GM20000 (cell line): Measurements from ENCODE around the gene CSF3R.

Experiments
- DNase-seq: peaks from one replicate; pipeline ENCODE4 v3.0.0; 2012; ENCODE audit warnings: low spot score
- TF ChIP-seq, protein P1 (sequence below): IDR thresholded peaks from 2 replicates; pipeline ENCODE4 v1.5.1; 2012; ENCODE audit warnings: mild to moderate bottlenecking, control low read depth; ENCODE audit errors: extremely low read depth, missing control alignments

CSF3R gene

GRCh38 chr1:36448530-36449056 lies 34.1 kb downstream of the CSF3R start:
- DNase-seq: no peak
- TF ChIP-seq, protein P1, sequence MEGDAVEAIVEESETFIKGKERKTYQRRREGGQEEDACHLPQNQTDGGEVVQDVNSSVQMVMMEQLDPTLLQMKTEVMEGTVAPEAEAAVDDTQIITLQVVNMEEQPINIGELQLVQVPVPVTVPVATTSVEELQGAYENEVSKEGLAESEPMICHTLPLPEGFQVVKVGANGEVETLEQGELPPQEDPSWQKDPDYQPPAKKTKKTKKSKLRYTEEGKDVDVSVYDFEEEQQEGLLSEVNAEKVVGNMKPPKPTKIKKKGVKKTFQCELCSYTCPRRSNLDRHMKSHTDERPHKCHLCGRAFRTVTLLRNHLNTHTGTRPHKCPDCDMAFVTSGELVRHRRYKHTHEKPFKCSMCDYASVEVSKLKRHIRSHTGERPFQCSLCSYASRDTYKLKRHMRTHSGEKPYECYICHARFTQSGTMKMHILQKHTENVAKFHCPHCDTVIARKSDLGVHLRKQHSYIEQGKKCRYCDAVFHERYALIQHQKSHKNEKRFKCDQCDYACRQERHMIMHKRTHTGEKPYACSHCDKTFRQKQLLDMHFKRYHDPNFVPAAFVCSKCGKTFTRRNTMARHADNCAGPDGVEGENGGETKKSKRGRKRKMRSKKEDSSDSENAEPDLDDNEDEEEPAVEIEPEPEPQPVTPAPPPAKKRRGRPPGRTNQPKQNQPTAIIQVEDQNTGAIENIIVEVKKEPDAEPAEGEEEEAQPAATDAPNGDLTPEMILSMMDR: no peak

DNA sequence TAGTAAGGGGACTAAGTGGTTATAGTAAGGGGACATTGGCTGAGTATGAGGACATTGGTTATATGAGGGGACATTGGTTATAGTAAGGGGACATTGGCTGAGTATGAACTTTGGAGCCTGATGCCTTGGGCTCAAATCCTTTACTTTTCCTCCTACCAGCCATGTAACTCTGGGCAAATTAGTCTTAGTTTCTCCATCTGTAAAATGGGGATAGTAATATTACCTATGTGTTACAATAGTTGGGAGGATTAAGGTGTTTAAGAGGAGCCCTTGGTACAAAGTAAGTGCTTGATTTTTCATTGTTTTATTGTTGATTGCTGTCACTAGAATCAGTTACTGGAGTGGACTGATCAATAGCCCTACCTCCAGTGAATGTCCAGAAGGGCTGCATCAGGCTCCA lies 35.3 kb downstream of the CSF3R start:
- TF ChIP-seq, protein P1: no peak

DNA sequence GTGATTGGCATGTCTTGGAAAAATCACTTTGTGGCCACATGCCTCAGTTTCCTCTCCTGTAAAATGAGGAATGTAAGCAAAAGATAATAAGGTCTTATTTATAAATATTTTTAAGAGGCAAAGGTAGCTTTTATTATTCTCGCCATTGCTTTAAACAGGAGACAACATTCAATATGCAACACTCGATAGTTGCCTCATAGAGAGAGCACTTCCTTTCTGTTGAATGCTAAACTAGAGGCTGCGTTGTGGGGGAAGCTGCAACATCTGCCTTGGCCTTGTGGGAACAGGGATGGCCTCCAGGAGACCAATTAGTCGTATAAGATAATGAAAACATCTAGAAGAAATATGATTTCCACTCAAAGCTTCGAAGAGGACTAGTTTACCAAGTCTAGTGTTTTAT lies 36.0 kb downstream of the CSF3R start:
- DNase-seq: no peak
- TF ChIP-seq, protein P1: no peak

More for the DNA sequence above, 35.3 kb downstream of the CSF3R start:
- no peak for DNase-seq

DNA sequence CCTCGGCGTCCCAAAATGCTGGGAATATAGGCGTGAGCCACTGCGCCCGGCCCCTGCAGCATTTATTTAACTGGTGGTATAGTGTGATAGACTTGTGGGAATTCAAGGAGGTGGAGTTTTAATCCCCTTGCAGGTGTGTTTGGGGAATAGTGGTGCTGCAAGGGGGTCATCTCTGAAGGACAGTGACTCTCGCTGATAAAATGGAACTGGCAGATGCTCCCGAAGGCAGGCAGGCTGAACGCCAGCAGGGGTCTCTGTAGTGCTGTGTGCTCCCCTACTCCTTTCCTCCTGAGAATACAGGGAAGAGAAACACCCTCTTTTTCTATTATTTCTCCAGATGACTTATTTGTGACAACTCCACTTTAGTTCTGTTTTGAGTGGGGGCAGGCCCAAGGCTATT lies 36.4 kb downstream of the CSF3R start:
- peak; percentile 46 for DNase-seq
- TF ChIP-seq, protein P1: peak; percentile 50

DNA sequence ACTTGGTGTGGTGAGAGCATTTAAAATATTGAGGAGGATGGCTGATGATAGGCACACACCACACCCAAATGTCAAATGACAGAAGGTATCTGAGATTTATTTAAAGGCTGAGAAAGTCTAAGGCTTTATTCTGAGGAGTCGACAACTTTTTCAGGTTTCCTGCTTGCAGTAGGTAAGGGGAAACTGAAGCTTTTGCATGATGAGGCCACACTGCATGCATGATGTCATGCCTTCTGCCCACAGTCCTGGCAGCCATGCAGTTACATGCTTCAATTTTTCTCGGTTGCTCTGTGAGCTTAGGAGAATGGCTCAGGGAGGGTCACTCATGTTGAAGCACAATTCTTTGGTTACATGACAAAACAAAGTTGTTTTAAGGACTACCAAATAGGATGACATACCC lies 39.4 kb downstream of the CSF3R start:
- no peak for DNase-seq
- TF ChIP-seq, protein P1: no peak

GRCh38 chr1:36442337-36442736 lies 40.4 kb downstream of the CSF3R start:
- TF ChIP-seq, protein P1: no peak

GRCh38 chr1:36440646-36441045 lies 42.1 kb downstream of the CSF3R start:
- DNase-seq: no peak
- TF ChIP-seq, protein P1: no peak

More at GRCh38 chr1:36442337-36442736, 40.4 kb downstream of the CSF3R start:
- DNase-seq: no peak
